GM21619 (cell line): ENCODE data around the gene TMEM179B.
"Not testable (repeated sequence)": the region's sequence is repeated elsewhere in the genome, so short reads cannot be mapped to it uniquely, and the experiment has no call there.

Experiments
- ATAC-seq: cut with Tn5 transposase; IDR thresholded peaks from one replicate; pipeline ENCODE4 v1.9.1; 2021; ENCODE audit not compliant: unreplicated experiment

Gene TMEM179B, protein sequence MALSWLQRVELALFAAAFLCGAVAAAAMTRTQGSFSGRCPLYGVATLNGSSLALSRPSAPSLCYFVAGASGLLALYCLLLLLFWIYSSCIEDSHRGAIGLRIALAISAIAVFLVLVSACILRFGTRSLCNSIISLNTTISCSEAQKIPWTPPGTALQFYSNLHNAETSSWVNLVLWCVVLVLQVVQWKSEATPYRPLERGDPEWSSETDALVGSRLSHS

DNA sequence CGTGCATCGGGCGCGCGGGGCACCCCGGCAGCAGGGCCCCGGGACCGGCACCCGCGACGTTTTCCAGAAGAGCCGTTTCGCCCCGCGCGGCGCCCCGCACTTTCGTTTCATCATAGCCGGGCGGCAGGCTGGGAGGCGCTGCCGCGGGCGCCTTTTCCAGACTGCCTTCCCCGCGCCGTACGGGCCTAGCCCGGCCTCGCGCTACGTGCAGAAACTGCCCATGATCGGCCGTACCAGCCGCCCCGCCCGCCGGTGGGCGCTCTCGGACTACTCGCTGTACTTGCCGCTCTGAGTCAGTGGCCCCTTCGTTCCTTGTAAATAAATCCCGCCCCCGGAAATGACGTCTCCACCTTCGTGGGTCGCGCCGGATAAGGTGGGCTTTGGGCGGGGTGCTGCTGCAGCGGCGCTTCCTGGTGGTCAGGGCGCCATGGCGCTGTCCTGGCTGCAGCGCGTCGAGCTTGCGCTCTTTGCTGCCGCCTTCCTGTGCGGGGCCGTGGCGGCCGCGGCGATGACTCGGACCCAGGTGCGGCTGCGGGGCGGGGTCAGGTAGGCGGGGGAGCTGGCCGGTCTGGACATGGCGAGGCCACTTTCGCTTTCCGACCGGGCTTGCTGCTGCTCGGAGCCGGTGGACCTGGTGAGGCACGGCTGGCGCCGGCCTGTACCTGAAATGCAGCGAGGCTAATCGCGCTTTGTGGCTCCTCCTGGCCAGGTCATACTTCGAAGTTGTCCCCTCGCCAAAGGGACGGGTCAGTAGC lies at the start of gene TMEM179B:
Gene TMEM179B (plus strand): TSS at position 398 of the 755 bp plus-strand sequence. CDS start 30 bp downstream, at position 428.
- ATAC-seq = peak; percentile 57

DNA sequence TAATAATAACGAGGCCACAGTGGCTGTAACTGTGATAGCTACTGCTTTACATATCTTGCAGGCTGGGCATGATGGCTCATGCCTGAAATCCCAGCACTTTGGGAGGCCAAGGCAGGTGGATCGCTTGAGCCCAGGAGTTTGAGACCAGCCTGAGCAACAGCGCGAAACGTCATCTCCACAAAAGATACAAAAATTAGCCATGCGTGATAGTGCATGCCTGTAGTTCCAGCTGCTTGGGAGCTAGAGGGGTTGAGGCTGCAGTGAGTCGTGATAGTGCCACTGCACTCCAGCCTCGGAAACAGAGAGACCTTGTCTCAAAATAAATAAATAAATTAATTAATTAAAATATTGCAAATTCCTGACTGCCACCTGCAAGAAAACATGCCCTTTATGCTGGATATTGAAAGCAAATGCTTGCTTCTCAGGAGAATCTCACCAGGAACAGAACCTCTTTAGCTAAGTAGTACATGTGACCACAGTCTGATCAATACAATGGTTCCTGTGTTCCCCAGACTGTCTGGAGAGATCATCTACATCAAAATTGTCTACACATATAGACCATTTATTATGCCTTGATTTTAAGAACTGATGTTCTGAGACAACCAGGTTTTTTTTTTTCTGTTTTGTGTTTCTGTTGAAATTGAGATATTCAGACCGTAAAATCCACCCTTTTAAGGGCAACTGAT lies 39.6 kb upstream of the TMEM179B start:
- no peak for ATAC-seq

DNA sequence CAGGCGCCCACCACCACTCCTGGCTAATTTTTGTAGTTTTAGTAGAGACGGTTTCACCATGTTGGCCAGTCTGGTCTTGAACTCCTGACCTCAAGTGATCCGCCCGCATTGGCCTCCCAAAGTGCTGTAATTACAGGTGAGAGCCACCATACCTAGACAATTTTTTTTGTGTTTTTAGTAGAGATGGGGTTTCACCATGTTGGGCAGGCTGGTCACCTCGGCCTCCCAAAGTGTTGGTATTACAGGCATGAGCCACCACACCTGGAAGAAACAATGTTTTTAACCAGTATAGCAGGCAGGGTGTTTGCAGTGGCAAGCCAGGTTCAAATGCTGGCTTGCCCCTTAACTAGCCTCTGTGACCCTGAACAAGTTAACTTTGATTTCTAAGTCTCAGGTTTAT lies 37.3 kb upstream of the TMEM179B start:
- ATAC-seq = not testable (repeated sequence)

DNA sequence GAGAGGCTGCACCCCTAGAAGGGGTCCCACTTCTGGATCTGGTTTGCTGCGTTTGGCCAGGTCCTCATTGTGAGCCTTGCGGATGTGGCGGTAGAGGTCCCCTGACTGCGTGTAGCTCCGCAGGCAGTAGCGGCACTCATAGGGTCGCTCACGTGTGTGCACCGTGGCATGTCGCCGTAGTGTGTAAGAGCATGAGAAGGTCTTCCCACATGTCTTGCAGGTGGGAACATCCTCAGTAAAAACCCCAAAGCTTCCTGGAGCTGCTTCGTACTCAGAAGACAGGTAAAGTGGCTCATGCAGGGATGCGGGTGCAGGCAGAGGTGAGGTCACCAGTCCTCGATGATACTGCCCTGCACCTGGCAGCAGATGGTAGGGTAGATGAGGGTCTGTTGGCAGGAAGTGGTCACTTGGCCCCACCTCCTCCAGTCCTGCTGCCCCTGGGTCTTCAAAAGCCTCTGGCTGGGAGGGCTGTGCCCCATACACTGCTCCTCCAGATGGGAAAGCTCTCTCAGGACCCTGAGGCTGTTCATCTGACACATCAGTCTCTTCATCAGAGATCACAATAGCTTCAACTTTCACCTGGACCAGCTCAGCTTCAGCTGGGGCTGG lies 34.9 kb upstream of the TMEM179B start:
- ATAC-seq = no peak

DNA sequence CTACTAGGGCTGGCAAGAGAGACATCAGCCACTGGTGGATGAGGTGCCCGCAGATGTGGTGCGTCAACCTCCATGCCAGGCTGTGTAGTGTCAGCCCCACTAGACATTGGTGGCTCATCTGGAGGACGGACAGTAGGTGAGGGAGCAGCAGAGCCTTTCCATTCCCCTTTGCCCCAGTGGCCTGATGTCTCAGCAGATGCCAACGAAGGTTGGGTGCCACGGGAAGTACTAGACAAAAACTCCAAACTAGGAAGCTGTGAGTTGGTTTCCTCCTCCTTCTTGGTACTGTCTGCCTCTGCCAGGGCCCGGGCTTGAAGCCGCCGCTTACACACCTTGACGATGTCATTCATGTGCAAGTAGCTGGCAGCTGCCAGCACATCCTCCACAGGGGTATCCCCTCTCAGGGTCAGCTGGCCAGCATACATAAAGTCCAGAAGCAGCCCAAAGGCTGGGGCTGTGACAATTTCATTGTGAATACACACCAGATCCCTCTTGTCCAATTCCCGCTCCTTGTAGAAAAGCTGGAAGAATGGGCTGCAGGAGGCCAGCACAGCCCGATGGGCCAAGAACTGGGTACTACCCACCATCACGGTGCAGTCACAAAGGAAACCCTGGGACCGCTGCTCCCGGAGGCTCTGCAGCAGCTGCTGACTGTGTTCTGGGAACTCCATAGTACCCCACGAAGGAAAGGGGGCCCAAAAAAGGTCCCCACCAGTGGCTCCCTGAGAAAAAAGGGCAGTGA lies 34.0 kb upstream of the TMEM179B start:
- no peak for ATAC-seq

DNA sequence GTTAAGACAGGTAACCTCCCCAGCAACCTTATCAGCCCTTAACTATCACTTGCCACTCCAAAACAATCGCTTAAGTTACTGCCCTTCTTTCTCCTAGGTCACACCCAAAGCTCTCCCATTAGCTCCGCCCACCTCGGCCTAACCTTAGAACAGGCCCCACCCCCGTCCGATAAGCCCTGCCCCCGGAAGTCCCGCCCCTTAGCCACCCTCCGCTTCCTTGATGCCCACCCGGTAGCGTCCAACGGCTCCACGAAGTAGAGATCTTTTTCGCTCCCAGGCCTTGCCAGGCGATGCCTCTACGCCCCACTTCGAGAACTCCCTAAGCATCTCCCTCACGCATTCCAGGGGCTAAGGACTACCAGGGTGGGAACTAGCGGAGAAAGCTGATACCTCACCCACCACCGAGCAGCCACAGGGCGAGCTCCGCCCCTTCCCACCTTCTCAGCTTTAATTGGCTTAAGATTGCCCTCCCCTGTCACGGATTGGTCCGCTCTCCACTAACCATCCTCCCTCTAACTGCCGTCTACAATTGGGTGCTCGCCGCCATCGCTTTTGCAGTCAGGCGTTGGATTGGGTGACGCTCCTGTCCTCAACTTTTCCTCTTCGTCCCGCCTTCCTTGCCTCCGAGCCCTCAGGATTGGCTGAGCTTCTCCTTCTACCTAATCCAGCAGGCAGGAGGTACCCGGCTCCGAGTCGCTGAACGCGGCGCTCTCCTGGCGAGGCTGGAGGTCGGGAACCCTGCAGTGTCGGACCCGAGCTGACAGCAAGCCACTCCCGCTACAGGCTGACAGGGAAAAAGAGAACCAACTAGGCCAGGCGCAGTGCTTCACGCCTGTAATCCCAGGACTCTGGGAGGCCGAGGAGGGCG lies 33.2 kb upstream of the TMEM179B start, which contains the start of gene ZBTB3:
Gene ZBTB3 (minus strand): TSS at position 425 of the 868 bp plus-strand sequence. CDS start 496 bp downstream, outside the sequence.
- peak; percentile 92 for ATAC-seq

DNA sequence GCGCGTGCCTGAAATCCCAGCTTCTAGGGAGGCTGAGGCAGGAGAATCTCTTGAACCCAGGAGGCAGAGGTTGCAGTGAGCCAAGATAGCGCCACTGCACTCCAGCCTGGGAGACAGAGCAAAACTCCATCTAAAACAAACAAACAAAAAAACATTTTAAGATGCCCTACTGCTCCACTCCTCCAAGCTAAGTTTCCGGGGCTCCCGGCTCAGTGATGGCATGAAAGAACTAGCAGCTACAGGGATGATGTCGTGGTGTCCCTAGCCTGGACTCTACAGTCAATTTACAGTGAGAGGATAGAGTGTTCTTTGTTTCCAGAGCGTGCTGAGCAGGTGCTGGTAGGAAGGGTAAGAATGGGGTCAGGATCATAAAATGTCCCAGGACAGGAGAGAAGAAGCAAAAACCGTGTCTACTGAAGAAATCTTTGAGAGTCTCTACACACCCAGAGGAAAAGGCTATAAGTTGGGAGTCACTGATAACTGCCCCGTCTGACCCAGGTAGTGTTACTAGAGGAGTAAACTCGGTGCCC lies 32.1 kb upstream of the TMEM179B start:
- no peak for ATAC-seq

DNA sequence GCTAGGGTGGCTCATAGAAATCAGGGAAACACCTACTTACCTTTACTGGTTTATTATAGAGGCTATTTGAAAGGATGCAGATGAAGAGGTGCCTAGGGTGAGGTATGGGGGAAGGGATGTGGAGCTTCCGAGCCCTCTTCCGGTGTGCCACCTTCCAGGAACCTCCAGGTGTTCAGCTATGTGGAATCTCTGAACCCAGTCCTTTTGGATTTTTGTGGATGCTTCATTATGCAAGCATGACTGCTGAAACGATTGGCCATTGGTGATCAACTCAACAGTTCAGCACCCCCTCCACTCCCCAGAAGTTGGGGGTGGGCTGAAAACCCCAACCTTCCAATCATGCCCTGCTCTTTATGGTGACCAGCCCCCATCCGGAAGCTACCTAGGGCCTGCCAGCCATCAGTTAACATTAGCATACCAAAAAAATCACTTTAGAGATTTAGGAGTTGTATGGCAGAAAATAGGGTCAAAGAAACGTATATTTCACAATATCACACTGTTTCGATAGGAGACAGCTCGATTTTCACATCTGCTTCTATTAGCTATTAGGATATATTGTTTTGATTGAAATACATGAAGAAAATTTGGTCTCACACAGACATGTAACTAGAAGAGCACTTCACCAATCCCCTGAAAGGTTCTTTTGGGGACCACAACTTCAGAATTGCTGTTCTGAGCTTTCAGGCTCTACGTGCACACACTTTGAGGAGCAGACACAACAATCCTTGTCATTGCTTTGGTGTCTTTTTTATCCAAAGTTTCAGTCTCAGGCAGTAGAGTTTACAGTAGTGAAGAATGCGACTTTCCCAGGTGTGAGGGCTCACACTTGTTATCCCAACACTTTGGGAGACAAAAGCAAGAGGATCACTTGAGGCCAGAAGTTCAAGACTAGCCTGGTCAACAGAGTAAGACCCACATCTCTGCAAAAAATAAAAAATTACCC lies 29.1 kb upstream of the TMEM179B start:
- no peak for ATAC-seq

DNA sequence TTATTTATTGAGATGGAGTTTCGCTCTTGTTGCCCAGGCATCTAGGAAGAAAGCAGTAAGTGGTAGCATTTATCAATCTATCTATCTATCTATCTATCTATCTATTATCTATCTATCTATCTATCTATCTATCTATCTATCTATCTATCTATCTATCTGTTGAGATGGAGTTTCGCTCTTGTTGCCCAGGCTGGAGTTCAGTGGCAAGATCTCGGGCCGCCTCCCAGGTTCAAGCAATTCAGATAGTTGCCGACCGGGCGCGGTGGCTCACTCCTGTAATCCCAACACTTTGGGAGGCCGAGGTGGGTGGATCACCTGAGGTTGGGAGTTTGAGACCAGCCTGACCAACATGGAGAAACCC lies 26.4 kb upstream of the TMEM179B start:
- ATAC-seq = not testable (repeated sequence)

DNA sequence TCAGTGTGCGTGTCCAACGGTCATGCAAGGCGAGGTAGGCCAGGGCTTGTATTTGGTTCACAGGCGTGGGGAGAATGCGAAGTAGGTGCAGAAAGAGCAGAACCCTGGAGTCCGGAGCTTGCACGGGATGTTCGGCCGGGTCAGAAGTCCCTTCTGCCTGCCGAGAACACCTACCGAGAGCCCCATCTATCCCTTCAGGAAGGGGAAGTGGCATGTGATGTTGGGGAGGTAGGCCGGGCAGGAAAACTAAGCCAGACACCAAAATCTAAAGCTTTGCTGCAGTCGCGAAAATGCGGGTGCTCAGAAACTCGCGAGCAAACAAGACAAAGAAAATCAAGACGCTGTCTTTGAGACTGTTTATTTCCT lies 16.4 kb upstream of the TMEM179B start:
- peak; percentile 1 for ATAC-seq

DNA sequence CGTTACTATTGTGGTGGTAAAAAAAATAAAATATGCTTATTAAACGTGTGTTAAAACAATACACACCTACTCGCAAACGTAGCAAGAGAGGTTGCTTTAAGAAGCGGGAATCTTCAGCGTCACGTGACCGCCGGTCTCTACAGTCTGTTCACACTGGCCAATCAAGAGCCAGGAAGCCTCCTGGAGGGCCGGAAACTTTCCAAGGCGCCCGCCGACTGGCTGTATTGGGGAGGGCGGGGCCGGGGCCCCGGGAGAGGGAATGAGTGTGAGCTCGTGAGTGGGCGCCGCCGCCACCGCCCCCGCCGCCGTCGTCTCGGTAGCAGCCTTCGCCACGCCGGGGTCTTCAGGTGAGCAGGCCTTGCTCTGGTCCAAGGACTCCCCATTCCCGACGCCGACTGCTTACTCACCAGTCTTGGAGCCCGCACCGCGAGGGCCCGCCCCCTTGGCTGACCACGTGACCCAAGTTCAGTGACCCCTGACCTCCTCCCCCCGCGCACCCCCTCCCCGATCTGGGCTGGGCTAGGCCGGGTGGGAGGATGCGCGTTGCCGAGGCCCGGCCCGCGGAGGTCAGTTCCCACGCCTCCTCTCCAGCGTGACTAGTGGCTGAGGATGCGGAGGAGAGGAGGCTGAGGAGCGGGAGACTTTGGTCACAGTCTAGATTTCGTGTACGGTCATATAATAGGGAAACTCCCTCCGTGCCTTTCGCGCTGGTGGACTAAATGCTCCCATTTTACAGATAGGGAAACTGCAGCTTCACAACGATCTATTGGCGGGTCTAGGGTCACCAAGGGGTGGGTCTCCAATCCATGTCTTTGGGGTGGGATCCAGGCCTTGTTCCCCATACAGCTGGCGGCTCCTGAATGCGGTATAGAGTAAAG lies 15.8 kb upstream of the TMEM179B start, which contains the start of gene TAF6L:
Gene TAF6L (plus strand): TSS at position 253 of the 878 bp plus-strand sequence. CDS start 4,388 bp downstream, outside the sequence.
- peak; percentile 82 for ATAC-seq

DNA sequence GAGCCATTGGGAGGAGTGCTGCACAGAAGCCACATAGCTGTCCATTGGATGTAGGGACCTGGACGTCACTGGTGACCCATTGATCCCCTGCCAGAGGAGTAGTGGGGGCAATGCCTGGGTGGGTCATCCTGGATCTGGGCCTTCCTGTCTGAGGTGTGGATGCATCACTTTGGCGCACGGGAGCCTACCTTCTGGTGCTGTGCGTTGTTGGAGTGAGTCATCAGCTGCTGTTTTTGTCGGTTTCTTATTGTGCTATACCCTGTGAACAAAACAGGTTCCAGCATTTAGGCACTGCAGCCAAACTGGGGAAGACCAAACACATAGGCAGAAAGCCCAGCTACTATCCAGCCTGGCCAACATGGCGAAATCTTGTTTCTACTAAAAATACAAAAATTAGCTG lies 12.8 kb upstream of the TMEM179B start:
- ATAC-seq = no peak

DNA sequence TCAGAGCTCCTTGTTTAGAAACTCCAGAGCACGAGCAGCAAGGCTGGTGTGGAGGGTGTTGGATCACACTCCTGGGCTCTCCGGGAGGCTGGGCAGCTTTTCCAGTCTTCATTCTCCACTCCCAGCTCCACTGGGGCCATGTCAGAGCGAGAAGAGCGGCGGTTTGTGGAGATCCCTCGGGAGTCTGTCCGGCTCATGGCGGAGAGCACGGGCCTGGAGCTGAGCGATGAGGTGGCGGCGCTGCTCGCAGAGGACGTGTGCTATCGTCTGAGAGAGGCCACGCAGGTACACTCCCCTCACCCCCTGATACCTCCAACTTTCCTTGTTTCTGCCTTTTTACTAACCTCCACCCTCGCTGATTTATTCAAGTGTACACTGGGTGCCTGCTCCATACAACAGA lies 11.6 kb upstream of the TMEM179B start:
- no peak for ATAC-seq

DNA sequence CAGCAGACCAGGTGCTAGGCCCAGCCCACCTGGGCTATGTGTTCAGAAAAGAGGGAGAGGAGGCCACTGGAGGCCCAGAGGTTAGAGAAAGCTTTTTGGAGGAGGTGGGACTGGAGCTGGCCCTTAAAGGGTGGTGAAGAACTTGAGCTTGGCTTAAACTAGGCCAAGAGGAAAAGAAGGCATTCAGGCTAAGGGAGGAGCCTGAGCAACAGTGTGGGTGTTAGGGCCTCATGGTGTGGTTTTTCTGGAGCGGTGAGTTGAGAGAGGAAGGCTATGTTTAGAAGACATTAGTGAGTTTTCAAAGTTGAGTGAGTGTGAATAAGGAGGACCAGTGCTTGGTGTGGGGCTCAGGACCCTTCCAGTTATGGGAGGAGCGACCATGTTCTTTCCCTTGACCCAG lies 9.8 kb upstream of the TMEM179B start:
- ATAC-seq = no peak

DNA sequence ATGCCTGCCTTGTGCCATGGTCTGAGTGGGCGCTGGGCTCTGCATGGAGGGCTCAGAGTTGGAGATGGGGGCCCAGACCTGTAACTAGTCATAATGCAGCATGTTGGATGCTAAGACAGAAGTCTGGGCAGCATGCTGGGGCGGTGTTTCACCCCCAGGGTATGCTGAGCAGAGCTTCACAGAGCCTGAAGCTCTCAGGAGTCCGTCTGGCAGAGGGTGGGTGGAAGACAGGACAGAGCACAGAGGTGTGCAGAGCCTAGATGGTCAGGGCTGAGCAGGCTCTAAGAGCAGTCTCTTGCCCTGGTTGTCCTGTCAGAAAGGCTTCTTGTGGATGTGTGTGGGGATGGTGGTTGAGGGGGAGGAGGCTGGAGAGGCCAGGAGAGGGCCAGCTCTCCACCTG lies 8.8 kb upstream of the TMEM179B start:
- ATAC-seq = no peak

DNA sequence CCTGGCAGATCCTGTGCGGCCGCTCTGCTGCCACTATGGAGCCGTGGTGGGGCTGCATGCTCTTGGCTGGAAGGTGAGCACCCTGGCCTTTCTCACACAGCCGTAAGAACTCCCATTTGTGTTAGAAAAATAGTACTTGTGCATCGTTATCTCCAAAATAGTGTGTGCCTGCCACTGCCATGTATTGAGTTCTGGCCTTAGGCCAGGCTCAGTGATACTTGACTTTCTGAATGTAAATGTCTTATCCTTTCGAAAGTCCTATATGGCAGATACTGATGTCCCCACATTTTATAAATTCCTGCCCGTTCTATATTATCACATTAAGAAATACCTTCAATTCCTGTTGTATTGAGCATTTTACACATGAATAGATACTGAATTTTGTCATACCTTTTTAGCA lies 4.4 kb upstream of the TMEM179B start:
- no peak for ATAC-seq

DNA sequence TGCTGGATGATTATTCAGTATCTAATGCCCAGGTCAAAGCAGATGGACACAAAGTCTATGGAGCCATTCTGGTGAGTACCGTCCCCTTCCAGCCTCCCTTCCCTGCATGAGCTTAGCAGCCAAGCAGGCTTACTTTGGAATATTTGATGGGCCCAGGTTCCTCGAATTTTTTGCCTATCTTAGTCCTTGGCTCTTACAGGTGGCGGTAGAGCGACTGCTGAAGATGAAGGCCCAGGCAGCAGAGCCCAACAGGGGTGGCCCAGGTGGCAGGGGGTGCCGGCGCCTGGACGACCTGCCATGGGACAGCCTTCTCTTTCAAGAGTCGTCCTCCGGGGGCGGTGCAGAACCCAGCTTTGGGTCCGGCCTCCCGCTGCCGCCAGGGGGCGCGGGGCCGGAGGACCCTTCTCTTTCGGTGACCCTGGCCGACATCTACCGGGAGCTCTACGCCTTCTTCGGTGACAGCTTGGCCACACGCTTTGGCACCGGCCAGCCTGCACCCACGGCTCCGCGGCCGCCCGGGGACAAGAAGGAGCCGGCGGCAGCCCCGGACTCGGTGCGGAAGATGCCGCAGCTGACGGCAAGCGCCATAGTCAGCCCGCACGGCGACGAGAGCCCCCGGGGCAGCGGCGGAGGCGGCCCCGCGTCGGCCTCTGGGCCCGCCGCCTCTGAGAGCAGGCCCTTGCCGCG lies 741 bp upstream of the TMEM179B start:
- peak; percentile 70 for ATAC-seq
